NCI-H146 treated with DMSO at 0.1 percent for 48 hours (cell line): Measurements from ENCODE around the gene FOXF1.

Experiments
- DNase-seq: peaks from one replicate; lab custom pipeline; 2025; ENCODE audit not compliant: unreplicated experiment; lab: John Stamatoyannopoulos, UW

FOXF1 gene

GRCh38 chr16:86510465-86511261 lies at the start of gene FOXF1:
FOXF1 (plus strand) TSS chr16:86510527; CDS start chr16:86510570, 43 bp downstream.
- no peak for DNase-seq

- DNase-seq: no peak
These were observed 49.3 kb upstream of the FOXF1 start for GRCh38 chr16:86461037-86461436.

GRCh38 chr16:86462334-86463084 lies 47.8 kb upstream of the FOXF1 start:
- no peak for DNase-seq

GRCh38 chr16:86464044-86464443 lies 46.3 kb upstream of the FOXF1 start:
- no peak for DNase-seq

GRCh38 chr16:86465434-86465833 lies 44.9 kb upstream of the FOXF1 start:
- no peak for DNase-seq

GRCh38 chr16:86466696-86467406 lies 43.5 kb upstream of the FOXF1 start:
- no peak for DNase-seq

- DNase-seq: no peak
These were observed 42.8 kb upstream of the FOXF1 start for GRCh38 chr16:86467490-86467889.

GRCh38 chr16:86470964-86471363 lies 39.4 kb upstream of the FOXF1 start:
- DNase-seq: no peak

- DNase-seq: no peak
These were observed 38.4 kb upstream of the FOXF1 start for GRCh38 chr16:86471896-86472295.

- DNase-seq: no peak
These were observed 38.0 kb upstream of the FOXF1 start for GRCh38 chr16:86472366-86472765.

GRCh38 chr16:86476956-86477534 lies 33.3 kb upstream of the FOXF1 start:
- no peak for DNase-seq

- no peak for DNase-seq
These were observed 32.7 kb upstream of the FOXF1 start for GRCh38 chr16:86477642-86478041.

- no peak for DNase-seq
These were observed 31.5 kb upstream of the FOXF1 start for GRCh38 chr16:86478779-86479178.

GRCh38 chr16:86479419-86479818 lies 30.9 kb upstream of the FOXF1 start:
- DNase-seq: no peak

GRCh38 chr16:86480444-86480843 lies 29.9 kb upstream of the FOXF1 start:
- no peak for DNase-seq

GRCh38 chr16:86481607-86482006 lies 28.7 kb upstream of the FOXF1 start:
- DNase-seq: no peak

GRCh38 chr16:86484240-86484639 lies 26.1 kb upstream of the FOXF1 start:
- DNase-seq: no peak

GRCh38 chr16:86485746-86486145 lies 24.6 kb upstream of the FOXF1 start:
- DNase-seq: no peak

GRCh38 chr16:86490859-86491639 lies 19.3 kb upstream of the FOXF1 start:
- no peak for DNase-seq

GRCh38 chr16:86491640-86492023 lies 18.7 kb upstream of the FOXF1 start:
- no peak for DNase-seq
